ENCODE data around the gene GMDS.

Gene GMDS

DNA sequence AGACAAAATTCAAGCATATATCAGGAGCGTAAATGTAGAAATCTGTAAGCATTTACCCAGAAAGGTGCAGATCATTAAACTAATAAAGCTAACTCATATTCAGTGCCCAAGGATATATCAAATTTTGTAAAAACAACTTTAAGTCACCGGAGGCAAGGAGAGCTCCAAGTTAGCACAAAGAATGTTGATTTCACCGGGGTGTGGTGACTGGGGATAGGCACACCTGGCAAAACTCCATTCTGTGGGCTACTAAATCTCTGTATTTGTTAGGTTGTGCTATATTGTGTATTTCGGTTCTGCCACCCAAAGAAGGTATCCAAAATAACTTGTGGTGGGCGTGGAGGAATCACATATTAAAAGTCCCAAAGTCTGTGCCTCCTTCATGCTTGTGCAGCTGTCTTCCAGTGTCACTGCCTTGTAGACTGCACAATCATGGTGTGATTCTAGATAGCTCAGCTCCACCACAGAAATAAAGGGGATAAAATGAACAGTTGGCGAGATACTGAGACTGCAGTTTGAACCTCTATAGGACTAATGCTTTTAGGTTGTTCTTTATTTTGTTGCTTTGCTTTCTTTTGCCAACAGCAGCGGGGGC is 111.6 kb downstream of the GMDS start:
- DNase-seq (ENCODE audit: low spot score) = no peak

DNA sequence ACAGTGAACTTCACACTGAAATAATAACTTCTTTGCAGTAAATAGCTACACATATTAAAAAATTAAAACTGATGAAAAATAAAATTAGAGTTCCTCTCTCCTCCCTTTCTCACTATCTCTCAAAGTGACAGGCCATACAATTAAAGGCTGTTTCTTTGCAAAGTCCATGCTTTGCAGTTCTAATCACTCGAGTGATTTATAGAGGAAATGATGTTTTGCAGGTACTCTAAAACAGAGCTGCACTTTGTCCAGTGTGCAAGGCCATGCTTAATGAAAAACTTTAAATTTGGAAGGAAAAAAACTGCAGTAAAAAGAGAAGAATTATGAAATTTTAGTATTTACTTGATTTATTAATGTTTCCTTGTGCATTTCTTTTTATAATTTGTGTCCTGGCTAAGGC is 112.5 kb downstream of the GMDS start:
- DNase-seq (ENCODE audit: low spot score) = no peak

DNA sequence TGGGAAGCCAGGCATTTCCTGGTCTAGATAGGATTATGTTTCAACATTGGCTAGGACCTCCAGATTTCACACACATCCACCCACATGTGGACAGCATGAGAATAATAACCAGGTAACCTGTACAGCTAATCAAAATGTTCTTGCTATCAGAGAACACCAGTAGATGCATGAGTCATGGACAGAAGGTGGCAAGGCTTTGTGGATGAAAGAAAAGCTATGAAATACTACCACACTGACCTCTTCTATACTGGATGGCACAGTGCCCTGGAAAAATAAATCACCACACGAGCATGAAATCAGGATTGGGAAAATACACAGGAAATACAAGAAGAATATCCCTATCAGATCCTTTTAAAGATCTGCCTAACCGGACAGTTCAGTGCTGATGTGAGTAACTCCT is 113.0 kb downstream of the GMDS start:
- no peak for DNase-seq (ENCODE audit: low spot score)

DNA sequence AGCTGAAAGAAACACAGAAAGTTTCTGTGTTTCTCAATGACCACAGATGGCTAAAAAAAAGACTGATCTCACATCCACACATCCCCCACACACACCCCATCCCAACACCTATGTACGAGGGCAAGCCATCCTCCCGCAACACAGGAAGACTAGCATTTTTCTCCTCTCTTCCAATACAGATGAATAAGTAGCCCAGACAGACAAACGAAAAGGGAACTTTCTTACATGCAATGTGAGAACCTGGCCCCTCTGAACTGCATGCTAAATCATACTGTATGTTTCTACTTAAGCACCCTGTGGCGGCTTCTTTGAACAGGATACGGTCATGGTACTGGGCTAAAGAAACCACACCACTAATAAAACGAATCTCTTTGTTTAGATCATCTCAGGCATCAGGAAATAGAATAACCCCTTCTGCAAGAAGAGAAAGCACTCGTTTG is 116.2 kb downstream of the GMDS start:
- DNase-seq (ENCODE audit: low spot score) = no peak

DNA sequence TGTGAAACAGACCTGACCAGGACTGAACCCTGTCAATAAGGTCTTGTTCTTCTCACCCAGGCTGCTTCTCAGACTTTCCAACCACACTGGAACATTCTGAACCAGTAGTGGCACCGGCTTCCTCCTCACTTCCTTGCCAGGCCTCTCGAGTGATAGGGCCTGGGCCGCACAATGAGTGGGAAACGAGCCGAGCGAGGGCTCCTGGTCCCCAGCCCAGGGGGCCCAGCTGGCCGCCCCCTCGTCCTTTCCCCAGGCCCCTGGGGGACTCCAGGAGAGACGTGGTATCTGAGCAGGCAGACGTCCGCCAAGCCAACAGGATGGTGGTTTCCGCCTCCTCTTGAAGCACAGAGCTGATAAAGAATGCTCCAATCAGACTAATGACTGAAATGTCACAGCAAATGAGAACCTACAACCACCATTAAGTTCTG is 117.9 kb downstream of the GMDS start:
- no peak for DNase-seq (ENCODE audit: low spot score)

DNA sequence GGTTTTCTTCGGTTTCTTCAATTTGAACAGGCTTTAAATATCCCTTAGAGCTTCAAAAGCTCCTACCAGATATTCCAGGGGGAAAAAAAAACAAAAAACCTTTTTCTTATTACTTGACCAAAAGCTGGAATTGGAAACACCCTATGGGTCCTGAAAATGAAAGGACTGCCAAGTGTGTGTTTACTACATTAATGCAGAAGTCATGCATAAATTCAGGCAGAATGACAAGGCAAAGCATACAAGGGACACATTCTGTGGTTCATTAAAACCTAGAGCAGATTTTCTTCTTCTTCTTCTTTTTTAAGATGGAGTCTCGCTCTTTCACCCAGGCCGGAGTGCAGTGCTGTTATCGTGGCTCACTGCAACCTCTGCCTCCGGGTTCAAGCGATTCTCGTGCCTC is 119.1 kb downstream of the GMDS start:
- no peak for DNase-seq (ENCODE audit: low spot score)

DNA sequence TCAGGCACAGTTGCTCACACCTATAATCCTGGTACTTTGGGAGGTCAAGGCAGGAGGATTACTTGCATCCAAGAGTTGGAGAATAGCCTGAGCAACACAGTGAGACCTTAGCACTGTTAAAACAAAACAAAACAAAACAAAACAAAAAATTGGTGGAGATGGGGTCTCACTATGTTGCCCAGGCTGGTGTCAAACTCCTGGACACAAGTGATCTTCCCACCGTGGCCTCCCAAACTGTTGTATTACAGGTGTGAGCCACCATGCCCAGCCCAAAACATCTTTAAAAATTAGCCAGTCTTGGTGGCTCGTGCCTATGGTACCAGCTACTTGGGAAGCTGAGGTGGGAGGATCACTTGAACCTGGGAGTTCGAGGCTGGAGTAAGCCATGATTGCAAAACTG is 120.2 kb downstream of the GMDS start:
- DNase-seq (ENCODE audit: low spot score) = no peak

DNA sequence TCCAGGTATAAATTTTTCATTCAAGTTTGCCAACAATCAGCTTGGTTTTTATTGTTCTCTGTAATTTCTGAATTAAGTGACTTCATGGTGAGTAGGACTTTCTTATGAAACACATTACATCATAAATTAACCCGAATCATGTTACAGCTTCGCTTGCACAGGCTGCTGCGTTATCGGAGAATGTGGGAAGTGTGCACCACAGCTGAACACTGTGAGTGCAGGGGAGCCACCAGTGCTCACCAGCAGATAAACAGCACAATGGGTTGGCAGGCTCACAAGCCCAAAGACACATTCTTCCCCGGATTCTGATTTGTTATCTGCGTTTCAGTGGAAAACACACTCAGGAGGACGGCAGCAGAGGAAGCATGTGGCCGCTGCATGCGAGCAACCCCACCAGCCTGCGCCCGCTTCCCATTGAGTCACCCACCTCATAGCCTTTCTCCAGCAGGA is 121.1 kb downstream of the GMDS start:
- DNase-seq (ENCODE audit: low spot score) = no peak

DNA sequence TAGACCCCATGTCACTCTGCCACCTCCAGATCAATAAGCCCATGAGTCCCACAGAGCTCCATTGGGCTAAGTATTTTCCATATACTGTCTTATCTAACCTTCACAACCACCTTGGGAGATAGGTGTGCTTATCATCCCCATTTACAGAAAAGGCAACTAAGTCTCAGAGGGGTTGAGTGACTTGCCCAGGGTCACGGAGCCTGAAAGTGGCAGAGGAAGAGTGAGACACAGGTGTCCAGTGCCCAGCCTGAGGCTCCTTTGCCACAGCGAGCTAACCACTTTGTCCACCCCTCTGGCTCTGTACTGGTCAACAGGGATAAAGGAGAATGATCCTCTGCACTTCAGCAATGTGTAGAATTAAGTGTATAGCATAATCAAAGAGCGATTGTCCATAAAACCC is 124.5 kb downstream of the GMDS start:
- no peak for DNase-seq (ENCODE audit: low spot score)

DNA sequence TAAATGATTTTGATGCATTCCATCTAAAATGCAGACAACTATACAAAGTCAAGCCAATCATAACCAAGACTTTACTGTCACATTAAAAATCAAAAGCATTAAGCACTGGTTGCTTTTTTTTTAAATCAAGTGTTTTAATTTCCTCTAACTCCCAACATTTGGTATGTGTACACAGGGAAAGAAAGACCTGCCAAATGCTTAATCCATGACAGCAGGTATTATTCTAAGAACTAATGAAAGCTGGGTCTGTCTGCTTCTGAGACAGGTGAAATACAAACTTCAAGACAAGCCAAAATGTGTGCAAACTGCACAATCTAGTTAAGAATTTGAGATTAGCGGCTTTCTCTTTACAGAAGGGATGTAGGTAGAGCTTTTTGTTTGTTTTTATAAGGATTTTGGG is 126.1 kb downstream of the GMDS start:
- no peak for DNase-seq (ENCODE audit: low spot score)

DNA sequence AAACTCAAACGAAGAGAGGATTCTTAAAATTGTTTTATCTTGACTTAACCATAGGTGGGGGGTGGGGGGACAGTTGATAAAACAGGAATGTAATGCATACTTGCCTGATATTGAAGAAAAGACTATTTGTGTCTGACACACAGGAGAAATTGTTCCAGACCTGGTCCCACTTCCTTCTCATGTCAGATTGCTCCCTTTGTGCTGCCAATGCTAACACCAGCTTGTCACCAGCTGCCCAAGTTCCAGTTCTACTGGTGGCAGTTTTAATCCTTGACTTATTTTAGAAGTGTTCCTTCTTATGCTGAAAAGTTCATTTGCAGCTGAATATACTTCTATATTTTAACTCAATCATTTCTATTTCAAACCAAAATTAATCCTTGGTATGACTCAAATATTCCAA is 127.3 kb downstream of the GMDS start:
- no peak for DNase-seq (ENCODE audit: low spot score)

DNA sequence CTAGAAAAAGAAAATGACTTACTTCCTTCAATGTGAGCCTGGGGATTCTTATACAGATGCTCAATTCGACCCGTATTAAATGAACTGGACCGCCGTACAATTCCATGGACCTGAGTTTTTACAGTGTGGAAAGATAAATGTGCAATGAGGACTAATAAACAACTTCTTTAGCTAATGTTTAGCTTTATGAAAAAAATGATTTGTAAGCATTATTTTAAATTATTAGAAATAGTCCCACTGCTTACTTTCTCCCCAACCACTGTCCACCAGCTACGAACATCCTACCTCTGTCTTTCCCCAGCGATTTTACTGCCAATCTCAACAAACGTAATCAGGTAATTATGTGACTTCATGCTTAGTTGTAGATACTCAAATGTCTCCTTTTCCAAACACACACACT is 128.0 kb downstream of the GMDS start:
- no peak for DNase-seq (ENCODE audit: low spot score)

DNA sequence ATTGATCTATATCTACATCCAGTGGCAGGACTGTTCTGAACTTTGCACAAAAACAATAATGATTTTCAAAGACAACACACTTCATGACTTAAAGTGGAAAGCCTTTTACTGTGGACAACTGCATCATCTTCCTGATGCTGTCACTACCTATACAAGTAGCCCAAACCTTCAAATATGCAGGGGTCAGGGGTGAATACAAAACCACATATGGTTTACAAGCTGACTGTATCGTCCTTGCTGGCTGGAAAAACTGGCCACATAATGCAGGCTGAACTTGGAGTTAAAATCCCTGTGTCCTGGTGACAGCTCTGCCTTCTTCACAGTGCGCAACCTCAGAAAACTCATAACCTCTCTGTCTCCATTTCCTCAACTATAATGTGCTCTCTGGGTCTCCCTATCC is 128.9 kb downstream of the GMDS start:
- DNase-seq (ENCODE audit: low spot score) = no peak

DNA sequence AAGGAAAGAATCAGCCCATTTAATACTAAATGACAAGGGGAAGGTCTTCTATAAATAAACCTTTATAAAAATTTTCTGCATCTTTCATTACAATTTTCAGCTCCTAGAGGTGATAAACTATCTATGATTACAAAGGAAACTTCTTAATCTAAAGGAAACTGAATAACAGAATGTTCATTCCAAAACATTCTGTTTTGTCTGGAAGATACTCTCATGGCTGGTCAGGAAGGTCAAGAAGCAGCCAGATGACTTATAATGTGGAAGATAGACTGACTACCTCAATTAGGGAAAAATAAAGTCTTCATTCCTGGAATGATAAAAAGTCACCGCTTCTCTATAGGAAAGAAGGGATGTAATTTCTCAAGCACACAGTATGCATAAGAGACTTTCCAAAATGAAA is 131.3 kb downstream of the GMDS start:
- DNase-seq (ENCODE audit: low spot score) = no peak

DNA sequence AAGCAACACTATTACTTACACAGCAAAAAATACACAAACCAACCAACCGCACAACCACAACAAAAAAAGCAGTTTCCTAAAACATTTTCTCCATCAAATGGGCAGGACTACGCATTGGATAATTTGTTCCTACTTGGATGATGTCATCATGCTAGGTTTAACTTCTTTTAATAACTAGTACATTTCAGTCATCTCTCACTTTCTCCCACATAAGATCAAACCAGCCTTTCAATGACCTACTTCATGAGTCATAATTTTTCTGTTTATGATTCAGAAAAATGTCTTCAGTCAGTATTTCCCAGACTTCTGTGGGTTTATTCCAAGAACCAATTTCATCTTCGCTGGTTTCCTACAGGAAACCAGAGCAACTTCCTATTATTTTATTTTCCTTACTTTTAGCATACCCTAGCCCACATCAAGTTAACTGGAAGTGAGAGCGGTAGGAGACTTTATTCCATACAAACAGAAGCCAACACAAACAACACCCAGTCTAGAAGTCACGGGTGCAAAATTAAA is 134.2 kb downstream of the GMDS start:
- no peak for DNase-seq (ENCODE audit: low spot score)

DNA sequence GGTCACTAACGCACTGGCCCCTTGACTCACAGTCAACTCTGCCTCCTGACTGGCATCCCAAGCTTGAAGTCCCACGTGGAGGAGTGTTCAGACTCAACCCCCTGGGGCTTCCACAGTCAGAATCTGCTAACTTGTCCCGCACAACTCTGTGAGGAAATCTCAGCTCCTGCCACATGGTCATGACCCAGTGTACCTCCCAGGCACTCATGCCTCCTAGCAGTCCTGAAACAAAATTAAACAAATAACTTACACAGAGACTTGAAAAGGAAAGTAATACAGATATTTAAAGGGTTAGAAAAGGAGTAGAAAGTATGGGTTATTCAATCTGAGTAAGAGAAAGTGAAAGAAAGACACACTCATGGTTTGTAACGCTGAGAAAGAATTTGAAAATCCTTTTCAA is 134.9 kb downstream of the GMDS start:
- DNase-seq (ENCODE audit: low spot score) = no peak

DNA sequence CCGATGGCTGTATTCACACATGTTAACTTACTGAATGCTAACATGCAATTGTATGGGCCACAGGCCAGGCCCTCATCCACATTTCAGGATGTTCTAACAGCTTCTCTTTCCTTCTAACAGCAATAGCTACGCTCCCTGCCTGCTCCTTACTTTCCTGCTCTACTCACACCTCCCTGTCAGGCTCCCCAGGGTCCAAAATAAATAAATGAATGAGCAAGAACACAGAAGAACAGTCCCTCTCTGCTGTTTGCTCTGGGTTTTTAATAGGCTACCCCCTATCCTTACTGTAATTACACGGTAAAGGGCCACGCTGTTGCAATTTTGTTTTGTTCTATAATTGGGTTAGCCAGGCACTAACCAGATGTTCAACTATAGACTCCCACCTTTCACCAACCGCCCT is 135.6 kb downstream of the GMDS start:
- DNase-seq (ENCODE audit: low spot score) = no peak

DNA sequence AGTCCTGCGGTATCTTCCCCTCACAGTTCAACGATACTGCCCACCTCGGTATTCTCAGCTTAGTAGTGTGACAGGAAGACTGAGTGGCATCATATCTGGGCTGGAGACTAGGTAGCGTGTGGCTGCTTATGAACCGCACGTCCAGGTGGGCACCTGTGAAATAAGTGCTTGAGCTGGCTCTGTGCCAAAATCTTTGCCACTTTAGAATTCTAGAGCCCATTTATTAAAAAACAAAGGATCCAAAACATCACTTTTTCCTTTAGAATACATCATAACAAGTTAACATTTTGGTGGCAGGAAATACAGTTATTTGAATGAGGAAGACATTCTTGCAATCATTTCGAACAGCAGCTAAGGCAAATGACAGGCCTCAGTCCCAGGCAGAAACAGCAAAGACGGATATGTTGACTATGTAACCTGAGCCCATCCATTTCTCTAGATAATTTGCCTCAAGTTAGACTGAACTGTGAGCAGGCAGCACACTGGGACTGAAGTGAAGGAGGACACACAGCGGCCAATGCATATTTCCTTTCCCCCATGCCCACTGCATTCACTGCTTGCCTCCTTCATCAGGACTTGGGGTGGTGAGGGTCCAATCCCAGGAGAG is 136.6 kb downstream of the GMDS start:
- no peak for DNase-seq (ENCODE audit: low spot score)

DNA sequence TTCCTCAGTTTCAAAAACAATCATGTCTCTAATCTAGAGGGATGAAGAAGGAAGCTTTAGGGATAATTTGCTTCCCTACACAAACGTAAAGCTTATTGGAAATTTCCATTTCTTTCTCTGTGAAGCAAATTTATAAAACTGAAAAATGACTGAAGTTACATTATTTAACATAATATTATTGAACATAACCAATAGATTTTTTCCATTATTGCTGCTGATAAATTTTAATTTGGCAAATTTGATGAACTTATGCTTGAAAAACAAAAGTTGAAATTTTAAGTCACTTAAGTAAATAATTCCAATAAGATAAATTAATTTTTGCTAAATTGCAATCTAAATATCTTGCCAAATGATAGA is 140.9 kb downstream of the GMDS start:
- DNase-seq (ENCODE audit: low spot score) = no peak

DNA sequence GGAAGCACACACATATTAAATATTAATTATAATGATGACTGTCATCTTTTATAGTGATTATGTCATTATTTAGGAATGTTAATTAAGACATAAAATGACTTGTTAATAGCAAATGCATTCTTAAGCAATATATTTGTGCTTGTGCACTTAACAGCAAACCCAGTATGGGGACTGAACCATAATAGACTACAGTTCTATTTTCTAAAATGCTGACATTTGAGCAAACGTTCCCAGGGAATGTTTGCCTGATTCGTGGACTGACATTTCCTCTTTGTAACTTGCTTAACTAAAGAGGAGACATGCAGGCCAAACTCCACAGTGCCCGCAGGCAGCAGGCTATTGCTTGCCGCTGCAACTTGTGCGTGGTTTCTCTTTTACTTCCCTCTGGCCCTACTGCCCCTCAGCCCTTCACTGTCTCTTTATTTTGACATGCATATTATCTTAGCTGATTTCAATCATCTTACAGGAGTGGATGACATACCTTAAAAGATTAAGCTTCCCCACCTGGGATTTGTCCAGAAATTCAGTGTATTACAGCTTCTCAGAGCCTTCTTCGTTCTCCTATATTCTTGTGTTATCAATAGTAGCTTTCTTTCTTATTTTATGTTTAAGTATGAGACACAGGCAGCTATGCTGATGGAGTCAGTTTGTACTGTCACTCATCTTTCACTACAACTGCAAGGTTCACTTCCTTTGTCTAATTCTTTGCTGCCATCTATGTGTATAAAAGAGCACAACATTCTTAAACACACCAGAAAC is 141.5 kb downstream of the GMDS start:
- DNase-seq (ENCODE audit: low spot score) = no peak

DNA sequence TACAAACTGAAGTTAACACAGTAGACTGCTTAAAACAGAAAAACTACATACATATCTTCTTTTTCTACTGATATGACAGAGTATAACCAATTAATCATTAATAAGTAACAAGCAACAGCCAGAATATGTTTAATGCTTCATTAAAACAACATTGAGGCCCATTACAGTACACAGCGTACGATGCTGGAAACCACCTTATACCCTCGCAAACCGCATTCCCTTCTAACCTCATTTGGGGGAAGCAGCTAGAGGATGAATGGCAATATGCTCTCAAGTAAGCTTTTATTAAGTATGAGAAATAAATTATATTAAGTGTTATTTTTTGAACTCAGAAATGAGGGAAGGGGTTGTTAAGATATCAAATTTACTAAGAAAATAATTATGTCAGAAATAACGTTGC is 142.4 kb downstream of the GMDS start:
- no peak for DNase-seq (ENCODE audit: low spot score)

DNA sequence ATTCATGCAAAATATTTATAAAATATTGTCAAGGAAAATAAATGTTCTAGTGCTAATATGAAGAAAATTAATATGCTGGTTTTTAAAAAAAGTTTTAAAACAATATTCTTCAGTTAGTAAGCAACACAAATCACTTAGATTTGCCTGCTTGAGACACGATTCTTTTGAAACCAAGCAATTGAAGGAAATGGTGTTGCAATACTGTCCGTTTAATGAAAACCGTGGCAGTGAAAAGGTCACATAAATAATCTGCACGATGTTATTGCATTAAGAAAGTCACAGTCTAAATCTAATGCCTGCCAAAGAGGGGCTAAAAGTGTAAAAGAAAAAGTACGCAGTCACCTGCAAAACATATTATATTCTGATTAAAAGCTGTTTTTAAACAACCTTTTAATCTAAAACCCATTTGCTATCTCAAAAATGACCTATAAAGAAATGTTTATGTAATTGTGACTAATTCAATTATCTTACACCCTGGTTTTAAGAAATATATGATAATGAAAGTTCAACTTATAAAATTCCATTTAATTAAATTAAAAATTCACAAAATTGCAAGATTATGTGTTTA is 143.0 kb downstream of the GMDS start:
- no peak for DNase-seq (ENCODE audit: low spot score)

DNA sequence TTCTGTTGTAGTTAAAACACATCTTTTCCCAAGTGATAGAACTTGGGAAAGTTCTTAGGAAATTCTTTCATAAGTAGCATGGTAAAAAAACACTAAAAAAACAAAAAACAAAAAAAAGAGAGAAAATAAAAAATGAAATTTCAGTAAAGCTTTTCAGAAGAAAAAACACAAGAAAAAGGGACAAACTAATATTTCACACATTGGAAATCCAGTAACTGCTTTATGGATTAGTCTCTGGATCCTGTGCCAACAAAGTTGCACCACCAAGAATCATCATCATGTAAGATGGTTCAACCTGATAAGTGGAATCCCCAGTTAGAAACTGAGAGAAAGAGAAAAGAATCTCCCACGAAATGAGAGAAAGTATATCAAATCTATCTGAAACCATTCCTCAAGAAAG is 144.2 kb downstream of the GMDS start:
- no peak for DNase-seq (ENCODE audit: low spot score)
